Activated CD8-positive, alpha-beta T cell treated with anti-CD3 and anti-CD28 coated beads for 36 hours (primary cell): ENCODE measurements around the gene SETD1A. TPM values are rescaled to one million over a fixed set of nuclear protein-coding genes. Genes with fewer than 3 reads are reported as not detected.

Experiments
- ATAC-seq: fragments of 200-7000 bp; cut with Tn5 transposase; one replicate; pipeline ENCODE4 v1.10.0; 2021; ENCODE audit warnings: mild to moderate bottlenecking, moderate library complexity
- CTCF ChIA-PET: fragments of 350-600 bp; sonication (Branson Sonifier 250); formaldehyde crosslinking; loops from one replicate; lab custom pipeline; 2021; ENCODE audit warnings: antibody characterized with exemption; lab: Charles Lee
- POLR2A ChIA-PET: fragments of 350-600 bp; sonication (Branson Sonifier 250); formaldehyde crosslinking; loops from one replicate; lab custom pipeline; 2021; ENCODE audit warnings: antibody characterized with exemption; lab: Charles Lee
- DNase-seq: peaks from one replicate; pipeline ENCODE4 v3.0.0-alpha.2; 2020
- H3K27ac Mint-ChIP-seq: one replicate; pipeline ENCODE4 v1.8.0; 2021; ENCODE audit warnings: mild to moderate bottlenecking, mixed read lengths
- H3K27me3 Mint-ChIP-seq: one replicate; pipeline ENCODE4 v1.8.0; 2021; ENCODE audit warnings: mixed read lengths
- H3K36me3 Mint-ChIP-seq: one replicate; pipeline ENCODE4 v1.8.0; 2021; ENCODE audit warnings: low read depth, mixed read lengths
- H3K4me1 Mint-ChIP-seq: one replicate; pipeline ENCODE4 v1.8.0; 2021; ENCODE audit warnings: low read depth, mixed read lengths
- H3K4me3 Mint-ChIP-seq: one replicate; pipeline ENCODE4 v1.8.0; 2021; ENCODE audit warnings: mild to moderate bottlenecking, moderate library complexity, mixed read lengths
- H3K9me3 Mint-ChIP-seq: one replicate; pipeline ENCODE4 v1.8.0; 2021; ENCODE audit warnings: mixed read lengths
- CTCF ChIP-seq: fragments of 200-600 bp; IDR thresholded peaks from one replicate; pipeline ENCODE4 v1.8.0; 2022; ENCODE audit warnings: antibody characterized with exemption, mild to moderate bottlenecking
- intact Hi-C: fragments of 100-400 bp; cut with micrococcal nuclease; formaldehyde crosslinking; loops from one replicate; pipeline ENCODE4 v1.10.0; 2022
- total RNA-seq, 2 experiments: library from RNA; stranded (reverse); gene quantifications; one replicate each; pipeline ENCODE4 v1.2.3, GENCODE V29; 2021

Gene SETD1A
- total RNA-seq, 2 experiments from 2014 or later, result 18.0 to 19.2 TPM

GRCh38 chr16:30964574-30965226 is 7.1 kb downstream of the SETD1A start:
- no peaks in the 10 kb centered on the region for H3K27me3 Mint-ChIP-seq
- H3K9me3 Mint-ChIP-seq, result no peaks in the 10 kb centered on the region
- peaks cover 11% of the 10 kb centered on the region for H3K4me1 Mint-ChIP-seq
- TF ChIP-seq CTCF, result no peak
- ATAC-seq, result no peak
- no peak overlapping the region for H3K4me3 Mint-ChIP-seq
- peaks cover 62% of the 10 kb centered on the region for H3K36me3 Mint-ChIP-seq
- H3K27ac Mint-ChIP-seq, result no peak overlapping the region
- no peak for DNase-seq
- POLR2A ChIA-PET, result interaction anchor here (1.4 to 1.6 kb wide), 5 partner anchors 12 to 221 kb away, joined by 3 to 5 read pairs (median 3); partner anchors contain the start of genes FUS, HSD3B7 and ZNF668
- intact Hi-C loops, result no loop called here
- CTCF ChIA-PET, result no interaction called here

GRCh38 chr16:30965436-30965835 is 7.9 kb downstream of the SETD1A start:
- POLR2A ChIA-PET, result interaction anchor here (1.0 to 1.6 kb wide), 3 partner anchors 19 to 215 kb away, joined by 3 to 4 read pairs (median 3); partner anchors contain the start of genes FUS and HSD3B7
- intact Hi-C loops, result no loop called here
- no peak for ATAC-seq
- no peak for DNase-seq
- Mint-ChIP-seq H3K4me1 (peaks cover 4% of the 10 kb centered on the region), H3K36me3 (peaks cover 56% of the 10 kb centered on the region), H3K27me3 (no peaks in the 10 kb centered on the region), H3K27ac (no peak overlapping the region), H3K4me3 (no peak overlapping the region), H3K9me3 (no peaks in the 10 kb centered on the region)
- CTCF ChIA-PET, result interaction anchor here (1.3 kb wide), 1 partner anchor 12 kb away, joined by 3 read pairs; no protein-coding TSS in a partner anchor
- no peak for TF ChIP-seq CTCF

GRCh38 chr16:30966033-30966619 is 8.6 kb downstream of the SETD1A start:
- ChIA-PET CTCF (interaction anchor here (1.3 kb wide), 1 partner anchor 12 kb away, joined by 3 read pairs; no protein-coding TSS in a partner anchor), POLR2A (interaction anchor here (1.0 to 1.4 kb wide), 2 partner anchors 19 to 87 kb away, joined by 3 read pairs; partner anchors contain the start of gene HSD3B7)
- TF ChIP-seq CTCF, result no peak
- H3K27me3 Mint-ChIP-seq, result no peaks in the 10 kb centered on the region
- H3K4me1 Mint-ChIP-seq, result peaks cover 4% of the 10 kb centered on the region
- H3K27ac Mint-ChIP-seq, result no peak overlapping the region
- DNase-seq, result no peak
- H3K4me3 Mint-ChIP-seq, result no peak overlapping the region
- ATAC-seq, result no peak
- no peaks in the 10 kb centered on the region for H3K9me3 Mint-ChIP-seq
- intact Hi-C loops, result no loop called here
- peaks cover 59% of the 10 kb centered on the region for H3K36me3 Mint-ChIP-seq

- H3K36me3 Mint-ChIP-seq, result peaks cover 59% of the 10 kb centered on the region
- no peak for TF ChIP-seq CTCF
- ChIA-PET CTCF (interaction anchor here (0.9 to 1.4 kb wide), 4 partner anchors 11 to 18 kb away, joined by 3 to 8 read pairs (median 4); no protein-coding TSS in a partner anchor), POLR2A (interaction anchor here (1.1 to 2.1 kb wide), 3 partner anchors 8 to 213 kb away, joined by 3 to 10 read pairs (median 3); no protein-coding TSS in a partner anchor)
- DNase-seq, result no peak
- ATAC-seq, result no peak
- H3K4me1 Mint-ChIP-seq, result peaks cover 2% of the 10 kb centered on the region
- H3K27me3 Mint-ChIP-seq, result no peaks in the 10 kb centered on the region
- intact Hi-C loops, result no loop called here
- H3K27ac Mint-ChIP-seq, result no peak overlapping the region
- no peak overlapping the region for H3K4me3 Mint-ChIP-seq
- H3K9me3 Mint-ChIP-seq, result no peaks in the 10 kb centered on the region
Measured at GRCh38 chr16:30967795-30968194, 10.2 kb downstream of the SETD1A start.
